ENCODE results near the gene ZNRF1. TPM values are rescaled to one million over a fixed set of nuclear protein-coding genes. Genes with fewer than 3 reads are reported as not detected.

Gene ZNRF1
- total and polyA plus RNA-seq, 2 donors (not counting 1 experiment from before 2014, with no cell fraction given) = 0.27 to 0.76 TPM

DNA sequence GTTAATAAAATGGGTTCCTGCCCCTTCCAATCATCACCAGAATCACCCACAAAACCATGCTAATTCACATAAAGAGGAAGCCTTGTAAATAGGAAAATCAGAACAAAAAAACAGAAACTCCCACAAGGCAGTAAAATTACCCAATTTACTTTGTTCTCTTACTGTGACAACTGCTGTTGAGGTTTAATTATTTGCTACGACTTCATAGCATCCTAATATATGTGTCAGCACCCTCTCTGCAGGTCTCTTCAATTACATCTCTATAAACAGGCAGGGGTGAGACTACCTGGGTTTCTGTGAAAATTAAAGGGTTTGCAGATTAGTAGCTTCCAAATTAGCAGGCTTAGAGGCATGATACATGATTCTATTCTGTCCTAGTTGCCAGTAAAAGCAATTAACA is 16.6 kb upstream of the ZNRF1 start:
- no peak overlapping the region for H3K4me3 Mint-ChIP-seq
- POLR2A ChIA-PET = no interaction called here
- ATAC-seq (ENCODE audit: low read depth) (no peak), DNase-seq (no peak)
- H3K4me2 ChIP-seq (replicated peaks; ENCODE audit: low read depth, low read length, poor library complexity, severe bottlenecking) = no peak overlapping the region
- H3K27me3 ChIP-seq (replicated peaks in 1 of 4; ENCODE audit: control extremely low read depth in 1 of 4, control insufficient read depth in 3 of 4, insufficient read depth in 4 of 4, low read length in 3 of 4) = no peaks in the 10 kb centered on the region
- peaks cover 14% of the 10 kb centered on the region for H3K4me1 Mint-ChIP-seq
- H3K27ac ChIP-seq (ENCODE audit: low read length in 2 of 2) = no peak overlapping the region
- peaks cover 0 to 8% of the 10 kb centered on the region in 2 experiments for H3K36me3 ChIP-seq (replicated peaks in 1 of 2; ENCODE audit: control extremely low read depth in 1 of 2, control insufficient read depth in 1 of 2, extremely low read depth in 1 of 2, insufficient read depth in 2 of 2, low read length in 1 of 2)
- TF ChIP-seq, protein P1, sequence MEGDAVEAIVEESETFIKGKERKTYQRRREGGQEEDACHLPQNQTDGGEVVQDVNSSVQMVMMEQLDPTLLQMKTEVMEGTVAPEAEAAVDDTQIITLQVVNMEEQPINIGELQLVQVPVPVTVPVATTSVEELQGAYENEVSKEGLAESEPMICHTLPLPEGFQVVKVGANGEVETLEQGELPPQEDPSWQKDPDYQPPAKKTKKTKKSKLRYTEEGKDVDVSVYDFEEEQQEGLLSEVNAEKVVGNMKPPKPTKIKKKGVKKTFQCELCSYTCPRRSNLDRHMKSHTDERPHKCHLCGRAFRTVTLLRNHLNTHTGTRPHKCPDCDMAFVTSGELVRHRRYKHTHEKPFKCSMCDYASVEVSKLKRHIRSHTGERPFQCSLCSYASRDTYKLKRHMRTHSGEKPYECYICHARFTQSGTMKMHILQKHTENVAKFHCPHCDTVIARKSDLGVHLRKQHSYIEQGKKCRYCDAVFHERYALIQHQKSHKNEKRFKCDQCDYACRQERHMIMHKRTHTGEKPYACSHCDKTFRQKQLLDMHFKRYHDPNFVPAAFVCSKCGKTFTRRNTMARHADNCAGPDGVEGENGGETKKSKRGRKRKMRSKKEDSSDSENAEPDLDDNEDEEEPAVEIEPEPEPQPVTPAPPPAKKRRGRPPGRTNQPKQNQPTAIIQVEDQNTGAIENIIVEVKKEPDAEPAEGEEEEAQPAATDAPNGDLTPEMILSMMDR (IDR thresholded peaks at IDR 0.05) = no peak
- no peak for TF ChIP-seq EZH2 (IDR thresholded peaks at IDR 0.05; ENCODE audit: borderline replicate concordance, insufficient read depth, low read depth, low read length, poor library complexity, severe bottlenecking)
- no peaks in the 10 kb centered on the region for H3K27me3 Mint-ChIP-seq
- no peak overlapping the region for H3K27ac Mint-ChIP-seq
- peaks cover 25% of the 10 kb centered on the region for H3K79me2 ChIP-seq (ENCODE audit: control insufficient read depth, insufficient read depth, low read length)
- no peaks in the 10 kb centered on the region for H3K9me3 ChIP-seq (ENCODE audit: control extremely low read depth in 1 of 3, control insufficient read depth in 2 of 3, insufficient read depth in 1 of 3, low read length in 2 of 3)
- H2AFZ ChIP-seq (ENCODE audit: insufficient read depth, low read depth, low read length, poor library complexity, severe bottlenecking) = no peak overlapping the region
- intact Hi-C loops (cut with micrococcal nuclease) = loop anchor here (10.0 kb wide), 1 partner anchor 317 kb away; the partner anchor contains the start of gene RFWD3
- peaks cover 4% of the 10 kb centered on the region for H4K20me1 ChIP-seq (ENCODE audit: control insufficient read depth, insufficient read depth, low read length, poor library complexity, severe bottlenecking)
- no peaks in the 10 kb centered on the region for H3K9me3 Mint-ChIP-seq (ENCODE audit: insufficient read depth)
- H3K4me3 ChIP-seq (ENCODE audit: control extremely low read depth in 1 of 5, extremely low read depth in 1 of 5, insufficient read depth in 1 of 5, low read depth in 2 of 5, low read length in 4 of 5) = no peak overlapping the region
- H3K4me1 ChIP-seq (ENCODE audit: control insufficient read depth in 2 of 2, insufficient read depth in 2 of 2, low read length in 2 of 2) = peaks cover 0 to 15% of the 10 kb centered on the region in 2 donors
- no CpG with 5 or more reads among the region's 1 CpG for WGBS (ENCODE audit: insufficient coverage)
- CTCF ChIA-PET = interaction anchor here (0.5 kb wide), 1 partner anchor 428 kb away, joined by 3 read pairs; no protein-coding TSS in a partner anchor
- no peak overlapping the region for H3K9ac ChIP-seq (ENCODE audit: low read length)

GRCh38 chr16:74984194-74984528 is 14.7 kb upstream of the ZNRF1 start:
- Mint-ChIP-seq H3K27me3 (no peaks in the 10 kb centered on the region), H3K27ac (no peak overlapping the region), H3K4me1 (peaks cover 12% of the 10 kb centered on the region), H3K9me3 (ENCODE audit: insufficient read depth) (no peaks in the 10 kb centered on the region), H3K4me3 (peak overlapping the region; percentile 96)
- Histone ChIP-seq H3K4me2 (replicated peaks; ENCODE audit: low read depth, low read length, poor library complexity, severe bottlenecking) (peak overlapping the region; percentile 94), H3K9me3 (ENCODE audit: control extremely low read depth in 1 of 3, control insufficient read depth in 2 of 3, insufficient read depth in 1 of 3, low read length in 2 of 3) (no peaks in the 10 kb centered on the region), H3K27me3 (replicated peaks in 1 of 4; ENCODE audit: control extremely low read depth in 1 of 4, control insufficient read depth in 3 of 4, insufficient read depth in 4 of 4, low read length in 3 of 4) (no peaks in the 10 kb centered on the region), H3K36me3 (replicated peaks in 1 of 2; ENCODE audit: control extremely low read depth in 1 of 2, control insufficient read depth in 1 of 2, extremely low read depth in 1 of 2, insufficient read depth in 2 of 2, low read length in 1 of 2) (no peaks in the 10 kb centered on the region), H3K27ac (ENCODE audit: low read length in 2 of 2) (peak overlapping the region in 1 of 2 donors; percentile 72), H3K9ac (ENCODE audit: low read length) (peak overlapping the region; percentile 94), H3K4me3 (ENCODE audit: control extremely low read depth in 1 of 5, extremely low read depth in 1 of 5, insufficient read depth in 1 of 5, low read depth in 2 of 5, low read length in 4 of 5) (peak overlapping the region; percentile 56 to 98 (median 83)), H4K20me1 (ENCODE audit: control insufficient read depth, insufficient read depth, low read length, poor library complexity, severe bottlenecking) (peaks cover 4% of the 10 kb centered on the region), H3K4me1 (ENCODE audit: control insufficient read depth in 2 of 2, insufficient read depth in 2 of 2, low read length in 2 of 2) (peaks cover 0 to 15% of the 10 kb centered on the region in 2 donors), H3K79me2 (ENCODE audit: control insufficient read depth, insufficient read depth, low read length) (peaks cover 25% of the 10 kb centered on the region), H2AFZ (ENCODE audit: insufficient read depth, low read depth, low read length, poor library complexity, severe bottlenecking) (peak overlapping the region; percentile 84)
- ChIA-PET CTCF (interaction anchor here (0.6 to 5.0 kb wide), 5 partner anchors 10 to 860 kb away, joined by 3 to 32 read pairs (median 4); partner anchors contain the start of gene ZNRF1), POLR2A (no interaction called here)
- TF ChIP-seq EZH2 (IDR thresholded peaks at IDR 0.05; ENCODE audit: borderline replicate concordance, insufficient read depth, low read depth, low read length, poor library complexity, severe bottlenecking) = no peak
- TF ChIP-seq, protein P1 (IDR thresholded peaks at IDR 0.05) = no peak
- DNase-seq (no peak), ATAC-seq (ENCODE audit: low read depth) (no peak)
- WGBS (ENCODE audit: insufficient coverage) = 29% methylated on average over 11 of the region's 13 CpGs
- intact Hi-C loops (cut with micrococcal nuclease) = loop anchor here (2.0 to 10.0 kb wide), 3 partner anchors 319 to 583 kb away; partner anchors contain the start of genes GABARAPL2, GLG1 and RFWD3

Measured in B cell (primary cell).